SK-N-SH (cell line): ENCODE results near the gene DEGS2. TPM values are rescaled to one million over a fixed set of nuclear protein-coding genes. Genes with fewer than 3 reads are reported as not detected.

Experiments used
- CTCF ChIA-PET: fragments of 300-600, 350-600 bp; formaldehyde crosslinking; extraction: SDS; loops from one replicate; lab custom pipeline; 2021; lab: Yijun Ruan, JAX
- POLR2A ChIA-PET: fragments of 350-600 bp; sonication (Branson Sonifier 250); formaldehyde crosslinking; extraction: SDS; loops from one replicate; lab custom pipeline; 2020; ENCODE audit warnings: antibody characterized with exemption, inconsistent platforms; lab: Yijun Ruan, JAX
- DNase-seq: peaks from one replicate; pipeline ENCODE4 v3.0.0; 2012
- H2AFZ ChIP-seq: fragments of 200-600 bp; sonication (generic); 2 replicates; pipeline ENCODE4 v1.8.1; 2016; ENCODE audit warnings: antibody characterized with exemption, mild to moderate bottlenecking, low read depth
- H3F3A ChIP-seq: fragments of 200-600 bp; sonication (generic); replicated peaks from 2 replicates; pipeline ENCODE3; 2016; ENCODE audit warnings: antibody characterized with exemption, mild to moderate bottlenecking; ENCODE audit not compliant: insufficient read depth
- H3K27ac ChIP-seq, 2 experiments: fragments of 200-500 bp in 1 of 2; fragments of 200-600 bp in 1 of 2; sonication (Bioruptor generic) in 1 of 2; sonication (generic), shearing (Covaris generic) in 1 of 2; 2 replicates each; pipeline versions ENCODE4 v1.5.1 to v1.6.1; 2014 to 2016; ENCODE audit warnings: low read depth in 2 of 2, inconsistent platforms in 1 of 2, low read length in 1 of 2, mild to moderate bottlenecking in 1 of 2, mixed read lengths in 1 of 2
- H3K27me3 ChIP-seq: fragments of 200-600 bp; sonication (generic), shearing (Covaris generic); 2 replicates; pipeline ENCODE4 v1.6.1; 2016; ENCODE audit warnings: mixed run types; ENCODE audit not compliant: insufficient read depth
- H3K36me3 ChIP-seq, 2 experiments: fragments of 200-500 bp in 1 of 2; fragments of 200-600 bp in 1 of 2; sonication (Bioruptor generic) in 1 of 2; sonication (generic) in 1 of 2; replicated peaks in 1 of 2; 2 replicates each; pipeline versions ENCODE3 to v1.5.1; 2014 to 2016; ENCODE audit warnings: low read length in 1 of 2, mild to moderate bottlenecking in 1 of 2; ENCODE audit not compliant: insufficient read depth in 2 of 2, control insufficient read depth in 1 of 2
- H3K4me1 ChIP-seq, 2 experiments: fragments of 200-500 bp in 1 of 2; fragments of 200-600 bp in 1 of 2; sonication (Bioruptor generic) in 1 of 2; sonication (generic), shearing (Covaris generic) in 1 of 2; 2 replicates each; pipeline versions ENCODE4 v1.5.1 to v1.6.1; 2014 to 2016; ENCODE audit warnings: low read depth in 1 of 2, low read length in 1 of 2, mixed run types in 1 of 2; ENCODE audit not compliant: insufficient read depth in 2 of 2, control insufficient read depth in 1 of 2
- H3K4me2 ChIP-seq: fragments of 200-600 bp; sonication (generic), shearing (Covaris generic); 2 replicates; pipeline ENCODE4 v1.6.1; 2017; ENCODE audit warnings: mixed run types
- H3K4me3 ChIP-seq, 2 experiments: fragments of 200-500 bp in 1 of 2; fragments of 200-600 bp in 1 of 2; sonication (Bioruptor generic) in 1 of 2; sonication (generic), shearing (Covaris generic) in 1 of 2; 2 replicates each; pipeline versions ENCODE4 v1.5.1 to v1.8.1; 2014 to 2016; ENCODE audit warnings: low read depth in 2 of 2, inconsistent platforms in 1 of 2, low read length in 1 of 2, mild to moderate bottlenecking in 1 of 2, mixed read lengths in 1 of 2, moderate library complexity in 1 of 2
- H3K79me2 ChIP-seq: fragments of 200-600 bp; sonication (generic); 2 replicates; pipeline ENCODE4 v1.8.1; 2017; ENCODE audit warnings: mild to moderate bottlenecking; ENCODE audit not compliant: insufficient read depth
- H3K9ac ChIP-seq: fragments of 200-600 bp; sonication (generic); 2 replicates; pipeline ENCODE4 v1.6.1; 2017; ENCODE audit warnings: mixed run types
- H3K9me2 ChIP-seq: fragments of 200-600 bp; sonication (generic); 2 replicates; pipeline ENCODE4 v1.6.1; 2017; ENCODE audit warnings: mixed run types
- H3K9me3 ChIP-seq: fragments of 200-600 bp; sonication (generic); 2 replicates; pipeline ENCODE4 v1.6.1; 2017; ENCODE audit warnings: mixed run types, mild to moderate bottlenecking, moderate library complexity
- H4K20me1 ChIP-seq: fragments of 200-600 bp; sonication (generic); 2 replicates; pipeline ENCODE4 v1.6.1; 2017; ENCODE audit warnings: mild to moderate bottlenecking, mixed run types; ENCODE audit not compliant: insufficient read depth
- CHD2 ChIP-seq: fragments of 150-350 bp; IDR thresholded peaks from 2 replicates; pipeline ENCODE4 v1.6.1; 2018; ENCODE audit warnings: low read length; ENCODE audit not compliant: partially characterized antibody
- CTCF ChIP-seq: fragments of 200-600 bp; sonication (generic); IDR thresholded peaks from 2 replicates; pipeline ENCODE4 v1.6.1; 2017; ENCODE audit warnings: antibody characterized with exemption, mild to moderate bottlenecking, moderate library complexity
- ELF1 ChIP-seq: IDR thresholded peaks from 2 replicates; pipeline ENCODE4 v1.4.0; 2012
- EZH2phosphoT487 ChIP-seq: fragments of 200-600 bp; sonication (generic); IDR thresholded peaks from 2 replicates; pipeline ENCODE4 v1.6.1; 2017; ENCODE audit warnings: low read depth, mixed run types, mild to moderate bottlenecking, antibody characterized with exemption, moderate library complexity, borderline replicate concordance
- FOXJ3 ChIP-seq: sonication (generic); formaldehyde crosslinking; IDR thresholded peaks from 2 replicates; pipeline ENCODE4 v1.5.1; 2020; ENCODE audit warnings: mild to moderate bottlenecking, missing genetic modification reagents
- GABPA ChIP-seq: IDR thresholded peaks from 2 replicates; pipeline ENCODE4 v1.4.0; 2012; ENCODE audit warnings: low read depth, mild to moderate bottlenecking
- GATA2 ChIP-seq: sonication (generic); formaldehyde crosslinking; IDR thresholded peaks from 2 replicates; pipeline ENCODE4 v1.5.0; 2020; ENCODE audit warnings: mild to moderate bottlenecking, missing genetic modification reagents
- IRF3 ChIP-seq: fragments of 150-350 bp; IDR thresholded peaks from 2 replicates; pipeline ENCODE4 v1.6.1; 2016; ENCODE audit warnings: mild to moderate bottlenecking, low read depth, low read length
- JUND ChIP-seq: IDR thresholded peaks from 2 replicates; pipeline ENCODE4 v1.4.0; 2012
- MEF2A ChIP-seq: IDR thresholded peaks from 2 replicates; pipeline ENCODE4 v1.4.0; 2012; ENCODE audit warnings: low read depth, borderline replicate concordance
- MXI1 ChIP-seq: IDR thresholded peaks from 2 replicates; pipeline ENCODE4 v1.6.1; 2012; ENCODE audit warnings: mild to moderate bottlenecking, low read depth, low read length, improper control_type of control experiment
- NRF1 ChIP-seq: IDR thresholded peaks from 2 replicates; pipeline ENCODE4 v1.6.1; 2012; ENCODE audit warnings: low read depth, mild to moderate bottlenecking, low read length
- POLR2AphosphoS5 ChIP-seq: IDR thresholded peaks from 2 replicates; pipeline ENCODE4 v1.6.1; 2012; ENCODE audit warnings: low read depth, low read length
- RAD21 ChIP-seq: IDR thresholded peaks from 2 replicates; pipeline ENCODE4 v1.6.1; 2012; ENCODE audit warnings: mild to moderate bottlenecking, low read length
- RCOR1 ChIP-seq: fragments of 150-350 bp; IDR thresholded peaks from 2 replicates; pipeline ENCODE4 v1.6.1; 2017; ENCODE audit warnings: antibody characterized with exemption, low read length
- RFX5 ChIP-seq: IDR thresholded peaks from 2 replicates; pipeline ENCODE4 v1.6.1; 2012; ENCODE audit warnings: mild to moderate bottlenecking, improper control_type of control experiment, low read length
- RXRA ChIP-seq: IDR thresholded peaks from 2 replicates; pipeline ENCODE4 v1.4.0; 2012; ENCODE audit warnings: low read depth, mild to moderate bottlenecking, borderline replicate concordance
- SIN3A ChIP-seq: IDR thresholded peaks from 2 replicates; pipeline ENCODE4 v1.6.1; 2012; ENCODE audit warnings: low read depth, mild to moderate bottlenecking, low read length, moderate library complexity, borderline replicate concordance
- SMC3 ChIP-seq: IDR thresholded peaks from 2 replicates; pipeline ENCODE4 v1.6.1; 2012; ENCODE audit warnings: low read depth, low read length, improper control_type of control experiment
- TAF1 ChIP-seq: IDR thresholded peaks from 2 replicates; pipeline ENCODE4 v1.6.1; 2012; ENCODE audit warnings: low read depth, mild to moderate bottlenecking, low read length, moderate library complexity, borderline replicate concordance
- TCF12 ChIP-seq: IDR thresholded peaks from 2 replicates; pipeline ENCODE4 v1.4.0; 2012
- TEAD4 ChIP-seq: IDR thresholded peaks from 2 replicates; pipeline ENCODE4 v1.4.0; 2012; ENCODE audit warnings: mild to moderate bottlenecking, borderline replicate concordance; ENCODE audit not compliant: insufficient read depth
- USF2 ChIP-seq: fragments of 150-350 bp; IDR thresholded peaks from 2 replicates; pipeline ENCODE4 v1.6.1; 2017; ENCODE audit warnings: antibody characterized with exemption, low read length, low read depth, borderline replicate concordance
- YY1 ChIP-seq: IDR thresholded peaks from 2 replicates; pipeline ENCODE4 v1.4.0; 2012; ENCODE audit warnings: low read depth, mild to moderate bottlenecking
- WGBS: methylation state at CpG from one replicate; pipeline ENCODE4 v1.1.6; 2017; ENCODE audit warnings: low lambda C conversion rate; 5-methylcytosine and 5-hydroxymethylcytosine counted together
- polyA plus RNA-seq, 3 experiments: library from polyadenylated mRNA; depleted of rRNA; stranded (reverse); fragments of >200 nt; gene quantifications; 2 replicates each; pipeline ENCODE4 v1.2.3, GENCODE V29; 2012
- TF ChIP-seq, protein P1 (sequence below): IDR thresholded peaks from 2 replicates; pipeline ENCODE4 v1.4.0; 2012; ENCODE audit warnings: low read depth, borderline replicate concordance
- TF ChIP-seq, protein P2 (sequence below): IDR thresholded peaks from 2 replicates; pipeline ENCODE4 v1.4.0; 2012; ENCODE audit warnings: low read depth

DEGS2 gene
- polyA plus RNA-seq, 1 of the 3 experiments (the other 2 are of a cell fraction): 0.02 TPM

- WGBS: 13% methylated on average over 10 of the region's 62 CpGs
- peak; percentile 99 for DNase-seq
- Histone ChIP-seq H4K20me1 (no peaks in the 10 kb centered on the region), H3K4me3 (peak overlapping the region; percentile 44 to 54), H3K9ac (peak overlapping the region; percentile 58)
- TF ChIP-seq RAD21 (peak; percentile 85), SMC3 (peak; percentile 85), ELF1 (peak; percentile 63), RFX5 (peak; percentile 74), POLR2AphosphoS5 (peak; percentile 61; the same call in 1 of the 2 replicates), YY1 (0 out of 2 replicates have a peak, but pooled peaks have one; percentile 45), CHD2 (no peak), NRF1 (peak; percentile 38; the same call in 1 of the 2 replicates), TAF1 (peak; percentile 55; the same call in 1 of the 2 replicates), IRF3 (no peak), USF2 (peak; percentile 87), GATA2 (no peak), MEF2A (no peak), TCF12 (no peak), CTCF (peak; percentile 81), RCOR1 (no peak; the same call in 1 of the 2 replicates), GABPA (peak; percentile 47; the same call in 1 of the 2 replicates), MXI1 (peak; percentile 42), SIN3A (0 out of 2 replicates have a peak, but pooled peaks have one; percentile 30), JUND (no peak), RXRA (no peak; the same call in 1 of the 2 replicates), EZH2phosphoT487 (no peak), TEAD4 (no peak), FOXJ3 (CRISPR knock-in tag) (0 out of 2 replicates have a peak, but pooled peaks have one; percentile 37)
- TF ChIP-seq, protein P1, sequence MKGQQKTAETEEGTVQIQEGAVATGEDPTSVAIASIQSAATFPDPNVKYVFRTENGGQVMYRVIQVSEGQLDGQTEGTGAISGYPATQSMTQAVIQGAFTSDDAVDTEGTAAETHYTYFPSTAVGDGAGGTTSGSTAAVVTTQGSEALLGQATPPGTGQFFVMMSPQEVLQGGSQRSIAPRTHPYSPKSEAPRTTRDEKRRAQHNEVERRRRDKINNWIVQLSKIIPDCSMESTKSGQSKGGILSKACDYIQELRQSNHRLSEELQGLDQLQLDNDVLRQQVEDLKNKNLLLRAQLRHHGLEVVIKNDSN: peak; percentile 93
- TF ChIP-seq, protein P2, sequence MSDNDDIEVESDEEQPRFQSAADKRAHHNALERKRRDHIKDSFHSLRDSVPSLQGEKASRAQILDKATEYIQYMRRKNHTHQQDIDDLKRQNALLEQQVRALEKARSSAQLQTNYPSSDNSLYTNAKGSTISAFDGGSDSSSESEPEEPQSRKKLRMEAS: peak; percentile 77
- TF ChIP-seq, all 33 proteins: peak for 16
- peak overlapping the region; percentile 97 for H2AFZ ChIP-seq
- H3K27me3 ChIP-seq: no peaks in the 10 kb centered on the region
- POLR2A ChIA-PET: interaction anchor here (0.7 to 1.4 kb wide), 2 partner anchors 60 to 96 kb away, joined by 3 to 4 read pairs; no protein-coding TSS in a partner anchor
- peak overlapping the region; percentile 44 to 77 for H3K27ac ChIP-seq
- peak overlapping the region; percentile 69 for H3K4me2 ChIP-seq
- H3K4me1 ChIP-seq: peaks cover 4 to 12% of the 10 kb centered on the region in 2 experiments; a peak in 2 of 4 replicates
- H3F3A ChIP-seq: peaks cover 12% of the 10 kb centered on the region
- H3K79me2 ChIP-seq: no peaks in the 10 kb centered on the region
- no peaks in the 10 kb centered on the region for H3K9me3 ChIP-seq
- H3K36me3 ChIP-seq: no peaks in the 10 kb centered on the region
- CTCF ChIA-PET: interaction anchor here (0.6 to 4.8 kb wide), 61 partner anchors 11 to 504 kb away, joined by 3 to 54 read pairs (median 4); partner anchors contain the start of gene DEGS2
- no peaks in the 10 kb centered on the region for H3K9me2 ChIP-seq
Measured at GRCh38 chr14:100192672-100193416, 33.4 kb upstream of the DEGS2 start.
